ENCODE measurements around the gene FOXRED2.

- TF ChIP-seq, protein P1, sequence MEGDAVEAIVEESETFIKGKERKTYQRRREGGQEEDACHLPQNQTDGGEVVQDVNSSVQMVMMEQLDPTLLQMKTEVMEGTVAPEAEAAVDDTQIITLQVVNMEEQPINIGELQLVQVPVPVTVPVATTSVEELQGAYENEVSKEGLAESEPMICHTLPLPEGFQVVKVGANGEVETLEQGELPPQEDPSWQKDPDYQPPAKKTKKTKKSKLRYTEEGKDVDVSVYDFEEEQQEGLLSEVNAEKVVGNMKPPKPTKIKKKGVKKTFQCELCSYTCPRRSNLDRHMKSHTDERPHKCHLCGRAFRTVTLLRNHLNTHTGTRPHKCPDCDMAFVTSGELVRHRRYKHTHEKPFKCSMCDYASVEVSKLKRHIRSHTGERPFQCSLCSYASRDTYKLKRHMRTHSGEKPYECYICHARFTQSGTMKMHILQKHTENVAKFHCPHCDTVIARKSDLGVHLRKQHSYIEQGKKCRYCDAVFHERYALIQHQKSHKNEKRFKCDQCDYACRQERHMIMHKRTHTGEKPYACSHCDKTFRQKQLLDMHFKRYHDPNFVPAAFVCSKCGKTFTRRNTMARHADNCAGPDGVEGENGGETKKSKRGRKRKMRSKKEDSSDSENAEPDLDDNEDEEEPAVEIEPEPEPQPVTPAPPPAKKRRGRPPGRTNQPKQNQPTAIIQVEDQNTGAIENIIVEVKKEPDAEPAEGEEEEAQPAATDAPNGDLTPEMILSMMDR (IDR thresholded peaks at IDR 0.05): no peak
- TF ChIP-seq POLR2A (IDR thresholded peaks at IDR 0.05): no peak
Observed at GRCh38 chr22:36442506-36443197, 64.2 kb downstream of the FOXRED2 start.
